Measurements from ENCODE around the gene ITPRIP. TPM values are rescaled to one million over a fixed set of nuclear protein-coding genes. Genes with fewer than 3 reads are reported as not detected.

The ITPRIP gene
- total RNA-seq, 2 donors from 2014 or later: 9.1 to 11.0 TPM

GRCh38 chr10:104337521-104337984 is 712 bp downstream of the ITPRIP start:
- Mint-ChIP-seq H3K9me3 (no peaks in the 10 kb centered on the region), H3K4me1 (peaks cover 41% of the 10 kb centered on the region), H3K36me3 (ENCODE audit: low read depth) (no peaks in the 10 kb centered on the region), H3K27me3 (ENCODE audit: insufficient read depth) (peaks cover 8% of the 10 kb centered on the region), H3K27ac (peak overlapping the region; percentile 86), H3K4me3 (peak overlapping the region; percentile 78)
- Histone ChIP-seq H3K27ac (ENCODE audit: low read depth, low read length) (peak overlapping the region; percentile 81), H3K9ac (ENCODE audit: extremely low read depth, low read length, poor library complexity, severe bottlenecking) (peak overlapping the region; percentile 82), H3K4me1 (ENCODE audit: control insufficient read depth, insufficient read depth, low read length) (peaks cover 11% of the 10 kb centered on the region), H3K4me3 (ENCODE audit: low read length) (peak overlapping the region; percentile 96), H3K36me3 (ENCODE audit: control insufficient read depth, insufficient read depth, low read length) (peaks cover 7% of the 10 kb centered on the region), H3K9me3 (ENCODE audit: control insufficient read depth, low read length) (no peaks in the 10 kb centered on the region), H3K27me3 (ENCODE audit: control insufficient read depth, insufficient read depth, low read length, poor library complexity, severe bottlenecking) (no peaks in the 10 kb centered on the region)
- no peak for TF ChIP-seq CTCF (conservative IDR thresholded peaks at IDR 0.05)
- WGBS, 2 experiments (ENCODE audit: insufficient coverage in 1 of 2, insufficient read length in 1 of 2): 0% methylated on average over 8 to 23 of the region's 23 CpGs
- DNase-seq: no peak

- Mint-ChIP-seq H3K27ac (peak overlapping the region; percentile 86), H3K4me3 (peak overlapping the region; percentile 78), H3K36me3 (ENCODE audit: low read depth) (no peaks in the 10 kb centered on the region), H3K4me1 (peaks cover 46% of the 10 kb centered on the region), H3K27me3 (ENCODE audit: insufficient read depth) (peaks cover 8% of the 10 kb centered on the region), H3K9me3 (no peaks in the 10 kb centered on the region)
- Histone ChIP-seq H3K36me3 (ENCODE audit: control insufficient read depth, insufficient read depth, low read length) (peaks cover 7% of the 10 kb centered on the region), H3K4me1 (ENCODE audit: control insufficient read depth, insufficient read depth, low read length) (peaks cover 17% of the 10 kb centered on the region), H3K9me3 (ENCODE audit: control insufficient read depth, low read length) (no peaks in the 10 kb centered on the region), H3K9ac (ENCODE audit: extremely low read depth, low read length, poor library complexity, severe bottlenecking) (peak overlapping the region; percentile 82), H3K4me3 (ENCODE audit: low read length) (peak overlapping the region; percentile 96), H3K27me3 (ENCODE audit: control insufficient read depth, insufficient read depth, low read length, poor library complexity, severe bottlenecking) (no peaks in the 10 kb centered on the region), H3K27ac (ENCODE audit: low read depth, low read length) (no peak overlapping the region)
- no peak for TF ChIP-seq CTCF (conservative IDR thresholded peaks at IDR 0.05)
- DNase-seq: peak; percentile 72
- WGBS, 2 experiments (ENCODE audit: insufficient coverage in 1 of 2, insufficient read length in 1 of 2): 11 to 13% methylated on average over 9 to 12 of the region's 12 CpGs
Observed at GRCh38 chr10:104336821-104337467, 1.3 kb downstream of the ITPRIP start.

GRCh38 chr10:104334965-104335650 is 3.2 kb downstream of the ITPRIP start:
- H3K27me3 ChIP-seq (ENCODE audit: control insufficient read depth, insufficient read depth, low read length, poor library complexity, severe bottlenecking): no peaks in the 10 kb centered on the region
- 94 to 95% methylated on average over 8 to 13 of the region's 13 CpGs for WGBS, 2 experiments (ENCODE audit: insufficient coverage in 1 of 2, insufficient read length in 1 of 2)
- Mint-ChIP-seq H3K4me1 (peaks cover 61% of the 10 kb centered on the region), H3K27ac (no peak overlapping the region), H3K9me3 (no peaks in the 10 kb centered on the region), H3K27me3 (ENCODE audit: insufficient read depth) (peaks cover 8% of the 10 kb centered on the region), H3K4me3 (no peak overlapping the region), H3K36me3 (ENCODE audit: low read depth) (no peaks in the 10 kb centered on the region)
- H3K4me1 ChIP-seq (ENCODE audit: control insufficient read depth, insufficient read depth, low read length): peaks cover 31% of the 10 kb centered on the region
- H3K4me3 ChIP-seq (ENCODE audit: low read length): no peak overlapping the region
- DNase-seq: peak; percentile 38
- no peak overlapping the region for H3K9ac ChIP-seq (ENCODE audit: extremely low read depth, low read length, poor library complexity, severe bottlenecking)
- no peak overlapping the region for H3K27ac ChIP-seq (ENCODE audit: low read depth, low read length)
- peaks cover 7% of the 10 kb centered on the region for H3K36me3 ChIP-seq (ENCODE audit: control insufficient read depth, insufficient read depth, low read length)
- no peaks in the 10 kb centered on the region for H3K9me3 ChIP-seq (ENCODE audit: control insufficient read depth, low read length)
- no peak for TF ChIP-seq CTCF (conservative IDR thresholded peaks at IDR 0.05)
